ENCODE results near the gene CHGA. TPM values are rescaled to one million over a fixed set of nuclear protein-coding genes. Genes with fewer than 3 reads are reported as not detected.
A peak's percentile ranks its signal among the peaks of the same experiment; 100 is the strongest.

Gene CHGA
- total and polyA plus RNA-seq, 2 of the 13 experiments (the other 11 are each of a cell fraction or from before 2014, with no cell fraction given): not detected

GRCh38 chr14:92905667-92906066 lies 17.3 kb upstream of the CHGA start (continued):
- TF ChIP-seq ZHX2 (IDR thresholded peaks at IDR 0.05; ENCODE audit: low read depth) (no peak), ZHX2 (CRISPR knock-in tag; IDR thresholded peaks at IDR 0.05; ENCODE audit: borderline replicate concordance) (no peak), ZNF644 (CRISPR knock-in tag; IDR thresholded peaks at IDR 0.05; ENCODE audit: low read depth) (peak; percentile 97), ZSCAN20 (CRISPR knock-in tag; IDR thresholded peaks at IDR 0.05; ENCODE audit: borderline replicate concordance) (0 out of 2 replicates have a peak, but pooled peaks have one; percentile 30), ZNF292 (CRISPR knock-in tag; IDR thresholded peaks at IDR 0.05; ENCODE audit: borderline replicate concordance, low read depth) (peak; percentile 47; the same call in 1 of the 2 replicates), ZFY (CRISPR knock-in tag; IDR thresholded peaks at IDR 0.05) (peak; percentile 21; the same call in 1 of the 2 replicates), ZMYM3 (CRISPR knock-in tag; IDR thresholded peaks at IDR 0.05) (peak; percentile 95), EP300 (IDR thresholded peaks at IDR 0.05; ENCODE audit: low read depth in 2 of 2, low read length in 2 of 2) (peak in 1 of 2 experiments; percentile 74; a peak in 1 of 4 replicates), EP300 (CRISPR knock-in tag; IDR thresholded peaks at IDR 0.05; ENCODE audit: borderline replicate concordance) (no peak; the same call in 1 of the 2 replicates), ISL2 (CRISPR knock-in tag; IDR thresholded peaks at IDR 0.05) (peak; percentile 61; the same call in 1 of the 2 replicates), ZNF839 (CRISPR knock-in tag; IDR thresholded peaks at IDR 0.05; ENCODE audit: borderline replicate concordance) (no peak), PITX1 (CRISPR knock-in tag; IDR thresholded peaks at IDR 0.05) (peak; percentile 57; the same call in 1 of the 2 replicates), ZFP37 (CRISPR knock-in tag; IDR thresholded peaks at IDR 0.05; ENCODE audit: borderline replicate concordance) (no peak), ZNF629 (CRISPR knock-in tag; conservative IDR thresholded peaks at IDR 0.05) (peak; percentile 99), SIX1 (CRISPR knock-in tag; IDR thresholded peaks at IDR 0.05; ENCODE audit: borderline replicate concordance) (peak; percentile 21; the same call in 1 of the 2 replicates), TCF7 (IDR thresholded peaks at IDR 0.05; ENCODE audit: low read depth) (0 out of 2 replicates have a peak, but pooled peaks have one; percentile 11), SOX13 (IDR thresholded peaks at IDR 0.05) (no peak; the same call in 1 of the 2 replicates), SOX13 (CRISPR knock-in tag; conservative IDR thresholded peaks at IDR 0.05 in 1 of 2, IDR thresholded peaks at IDR 0.05 in 1 of 2) (peak in 1 of 2 experiments; percentile 83; a peak in 2 of 4 replicates), ZSCAN29 (CRISPR knock-in tag; conservative IDR thresholded peaks at IDR 0.05) (0 out of 2 replicates have a peak, but pooled peaks have one; percentile 32), NR2F6 (IDR thresholded peaks at IDR 0.05) (peak; percentile 43; the same call in 1 of the 2 replicates), NR2F6 (CRISPR knock-in tag; IDR thresholded peaks at IDR 0.05) (peak; percentile 64), CHD4 (IDR thresholded peaks at IDR 0.05; ENCODE audit: borderline replicate concordance, low read length) (peak; percentile 97), BATF2 (CRISPR knock-in tag; IDR thresholded peaks at IDR 0.05) (no peak), ZZZ3 (CRISPR knock-in tag; IDR thresholded peaks at IDR 0.05; ENCODE audit: borderline replicate concordance) (no peak), FLYWCH1 (CRISPR knock-in tag; IDR thresholded peaks at IDR 0.05) (no peak), NR2C2 (CRISPR knock-in tag; IDR thresholded peaks at IDR 0.05; ENCODE audit: borderline replicate concordance) (0 out of 2 replicates have a peak, but pooled peaks have one; percentile 38), CC2D1A (CRISPR knock-in tag; IDR thresholded peaks at IDR 0.05) (no peak)
